Activated CD4-positive, CD25-positive, alpha-beta regulatory T cell treated with anti-CD3 and anti-CD28 coated beads, Interleukin-2, amount 50 U/mL, for 72 hours (primary cell): Measurements from ENCODE around the gene B4GALNT1.
A peak's percentile ranks its signal among the peaks of the same experiment; 100 is the strongest.
"Not testable (repeated sequence)": the region's sequence is repeated elsewhere in the genome, so short reads cannot be mapped to it uniquely, and the experiment has no call there.

Source experiments
- DNase-seq: peaks from one replicate; pipeline ENCODE4 v3.0.0; 2021

Gene B4GALNT1

DNA sequence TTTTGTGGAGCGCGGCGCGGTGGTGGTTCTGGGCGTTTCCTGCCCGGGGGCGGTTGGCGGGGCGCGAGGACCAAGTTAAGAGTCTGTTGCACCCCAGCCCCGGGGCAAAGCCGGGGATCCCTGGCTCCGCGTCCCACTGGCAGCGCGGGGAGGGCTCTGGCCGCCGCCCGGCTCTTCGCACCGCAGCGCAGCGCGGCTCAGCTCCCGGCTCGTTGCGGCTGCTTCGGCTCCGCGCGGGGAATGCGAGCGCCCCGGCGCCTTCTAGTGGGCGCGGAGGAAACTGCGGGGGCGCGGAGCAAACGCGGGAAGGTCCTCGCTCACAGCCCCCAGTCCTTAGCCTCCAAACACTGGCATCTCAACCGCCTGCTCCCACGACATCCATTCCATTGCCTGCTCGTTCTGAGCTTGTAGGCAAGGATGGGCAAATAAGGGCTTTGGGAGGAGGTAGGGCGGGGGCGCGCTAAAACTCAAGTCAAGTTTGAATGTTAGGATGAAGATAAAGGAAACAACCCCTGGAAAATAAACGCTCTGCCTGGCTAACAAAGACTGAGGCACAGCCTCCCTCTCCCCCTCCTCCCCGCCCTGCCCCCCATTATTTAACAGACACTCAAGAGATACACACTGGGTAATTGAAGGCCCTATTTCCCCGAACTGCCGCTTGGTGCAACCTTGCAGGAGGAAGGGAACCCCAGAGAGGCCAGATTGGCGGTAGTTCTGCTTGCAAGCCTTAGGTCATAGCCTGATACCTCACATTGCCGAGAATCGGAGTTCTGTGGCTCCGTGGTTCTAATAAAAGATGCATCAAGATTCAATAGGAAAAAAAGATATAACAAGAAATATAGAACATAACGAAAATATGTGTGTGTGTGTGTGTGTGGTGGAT lies at the start of gene B4GALNT1:
TSS of gene B4GALNT1 (minus strand) at position 244 of the 883 bp plus-strand sequence. CDS start 1,069 bp downstream, outside the sequence.
- DNase-seq, result peak; percentile 76

DNA sequence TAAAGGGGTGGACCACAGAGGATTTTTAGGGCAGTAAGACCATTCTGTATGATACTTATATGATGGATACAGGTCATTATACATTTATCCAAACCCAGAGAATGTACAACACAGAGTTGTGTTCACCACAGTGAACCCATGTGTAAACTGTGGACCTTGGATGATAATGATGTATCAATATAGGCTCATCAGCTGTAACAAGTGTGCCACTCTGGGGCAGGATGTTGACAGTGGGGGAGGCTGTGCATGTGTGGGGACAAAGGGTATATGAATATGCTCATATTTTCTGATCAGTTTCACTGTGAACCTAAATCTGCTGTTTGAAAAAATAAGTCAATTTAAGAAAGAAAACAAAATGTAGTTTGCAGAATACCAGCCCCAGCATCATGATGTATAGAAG lies 46.7 kb upstream of the B4GALNT1 start:
- no peak for DNase-seq

DNA sequence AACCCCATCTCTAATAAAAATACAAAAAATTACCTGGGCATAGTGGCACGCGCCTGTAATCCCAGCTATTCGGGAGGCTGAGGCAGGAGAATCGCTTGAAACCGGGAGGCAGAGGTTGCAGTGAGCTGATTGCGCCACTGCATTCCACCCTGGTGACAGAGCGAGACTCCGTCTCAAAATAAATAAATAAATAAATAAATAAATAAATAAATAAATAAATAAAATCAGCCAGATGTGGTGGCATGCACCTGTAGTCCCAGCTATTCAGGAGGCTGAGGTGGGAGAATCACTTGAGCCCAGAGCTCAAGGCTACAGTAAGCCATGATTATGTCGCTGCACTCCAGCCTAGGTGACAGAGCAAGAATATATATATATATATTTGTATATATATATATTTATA lies 44.9 kb upstream of the B4GALNT1 start:
- not testable (repeated sequence) for DNase-seq

GRCh38 chr12:57674691-57675090 lies 41.7 kb upstream of the B4GALNT1 start:
- DNase-seq, result no peak

DNA sequence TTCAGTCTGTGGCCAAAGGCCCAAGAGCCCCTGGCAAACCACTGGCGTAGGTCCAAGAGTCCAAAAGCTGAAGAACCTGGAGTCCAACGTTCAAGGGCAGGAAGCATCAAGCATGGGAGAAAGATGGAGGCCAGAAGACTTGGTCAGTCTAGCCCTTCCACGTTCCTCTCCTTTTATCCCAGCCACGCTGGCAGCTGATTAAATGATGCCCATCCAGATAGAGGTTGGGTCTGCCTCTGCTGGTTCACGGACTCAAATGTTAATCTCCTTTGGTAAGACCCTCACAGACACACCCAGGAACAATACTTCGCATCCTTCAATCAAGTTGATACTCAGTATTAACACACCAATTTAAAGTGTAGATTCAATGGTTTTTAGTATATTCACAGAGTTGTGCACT lies 39.8 kb upstream of the B4GALNT1 start:
- DNase-seq, result no peak

DNA sequence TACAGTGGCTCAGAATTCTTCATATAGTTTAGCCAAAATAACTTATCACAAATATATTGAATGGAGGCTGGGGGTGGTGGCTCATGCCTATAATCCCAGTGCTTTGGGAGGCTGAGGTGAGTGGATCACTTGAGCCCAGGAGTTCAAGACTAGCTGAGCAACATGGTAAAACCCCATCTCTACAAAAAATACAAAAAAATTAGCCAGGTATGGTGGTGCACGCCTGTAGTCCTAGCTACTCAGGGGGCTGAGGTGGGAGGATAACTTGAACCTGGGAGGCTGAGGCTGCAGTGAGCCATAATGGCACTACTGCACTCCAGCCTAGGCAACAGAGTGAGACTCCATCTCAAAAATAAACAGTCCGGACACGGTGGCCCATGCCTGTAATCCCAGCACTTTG lies 38.8 kb upstream of the B4GALNT1 start:
- DNase-seq, result not testable (repeated sequence)

DNA sequence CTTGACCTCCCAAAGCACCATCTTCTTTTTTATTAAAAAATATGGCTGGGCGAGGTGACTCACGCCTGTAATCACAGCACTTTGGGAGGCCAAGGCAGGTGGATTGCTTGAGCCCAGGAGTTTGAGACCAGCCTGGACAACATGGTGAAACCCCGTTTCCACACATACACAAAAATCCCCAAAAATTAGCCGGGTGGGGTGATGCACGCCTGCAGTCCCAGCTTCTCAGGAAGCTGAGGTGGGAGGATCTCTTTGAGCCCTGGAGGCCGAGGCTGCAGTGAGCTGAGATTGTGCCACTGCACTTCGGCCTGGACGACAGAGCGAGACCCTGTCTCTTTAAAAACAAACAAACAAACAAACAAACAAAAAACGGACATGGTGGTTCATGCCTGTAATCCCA lies 36.7 kb upstream of the B4GALNT1 start:
- DNase-seq, result not testable (repeated sequence)

- no peak for DNase-seq
Observed at GRCh38 chr12:57666897-57667296, 33.9 kb upstream of the B4GALNT1 start.

- DNase-seq, result not testable (repeated sequence)
Observed at GRCh38 chr12:57665066-57665820, 32.2 kb upstream of the B4GALNT1 start.

DNA sequence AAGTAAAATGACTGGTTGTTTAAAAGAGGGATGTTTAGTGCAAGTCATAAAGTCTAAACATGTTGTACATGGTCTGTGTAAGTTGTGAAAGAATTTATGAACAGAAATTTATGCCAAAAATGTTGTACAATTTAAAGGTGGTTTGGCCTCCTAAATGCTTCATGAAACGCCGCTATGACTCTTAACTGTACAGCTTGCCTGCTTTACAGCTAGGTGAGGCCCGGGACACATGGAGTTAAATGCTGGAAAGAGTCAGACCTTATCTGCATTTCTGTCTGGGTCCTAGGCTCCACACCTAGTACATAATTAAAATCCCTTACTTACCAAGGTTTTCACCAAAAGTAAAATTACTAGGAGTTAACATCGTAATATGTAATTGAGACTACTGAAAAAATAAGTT lies 28.4 kb upstream of the B4GALNT1 start:
- DNase-seq, result no peak

GRCh38 chr12:57658890-57659289 lies 25.9 kb upstream of the B4GALNT1 start:
- DNase-seq, result no peak

- DNase-seq, result no peak
Observed at GRCh38 chr12:57657744-57658143, 24.7 kb upstream of the B4GALNT1 start.

- DNase-seq, result not testable (repeated sequence)
Observed at GRCh38 chr12:57656408-57656807, 23.4 kb upstream of the B4GALNT1 start.

DNA sequence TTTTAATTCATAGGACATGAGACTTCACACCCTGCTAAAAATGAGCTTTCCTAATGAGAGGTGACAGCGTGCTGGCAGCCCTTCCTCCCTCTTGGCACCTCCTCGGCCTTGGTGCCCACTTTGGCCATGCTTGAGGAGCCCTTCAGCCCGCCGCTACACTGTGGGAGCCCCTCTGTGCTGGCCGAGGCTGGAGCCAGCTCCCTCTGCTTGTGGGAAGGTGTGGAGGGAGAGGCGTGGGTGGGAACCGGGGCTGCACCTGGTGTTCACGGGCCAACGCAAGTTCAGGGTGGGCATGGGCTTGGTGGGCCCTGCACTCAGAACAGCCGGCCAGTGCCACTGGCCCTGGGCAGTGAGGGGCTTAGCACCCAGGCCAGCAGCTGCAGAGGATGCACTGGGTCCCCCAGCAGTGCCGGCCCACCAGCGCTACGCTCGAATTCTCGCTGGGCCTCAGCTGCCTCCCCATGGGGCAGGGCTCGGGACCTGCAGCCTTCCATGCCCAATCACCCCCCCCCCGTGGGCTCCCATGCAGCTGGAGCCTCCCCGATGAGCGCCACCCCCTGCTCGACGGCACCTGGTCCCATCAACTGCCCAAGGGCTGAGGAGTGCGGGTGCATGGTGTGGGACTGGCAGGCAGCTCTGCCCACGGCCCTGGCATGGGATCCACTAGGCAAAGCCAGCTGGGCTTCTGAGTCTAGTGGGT lies 22.7 kb upstream of the B4GALNT1 start:
- DNase-seq, result no peak

GRCh38 chr12:57654042-57654441 lies 21.0 kb upstream of the B4GALNT1 start:
- DNase-seq, result no peak

- DNase-seq, result not testable (repeated sequence)
Observed at GRCh38 chr12:57646659-57647049, 13.7 kb upstream of the B4GALNT1 start.

DNA sequence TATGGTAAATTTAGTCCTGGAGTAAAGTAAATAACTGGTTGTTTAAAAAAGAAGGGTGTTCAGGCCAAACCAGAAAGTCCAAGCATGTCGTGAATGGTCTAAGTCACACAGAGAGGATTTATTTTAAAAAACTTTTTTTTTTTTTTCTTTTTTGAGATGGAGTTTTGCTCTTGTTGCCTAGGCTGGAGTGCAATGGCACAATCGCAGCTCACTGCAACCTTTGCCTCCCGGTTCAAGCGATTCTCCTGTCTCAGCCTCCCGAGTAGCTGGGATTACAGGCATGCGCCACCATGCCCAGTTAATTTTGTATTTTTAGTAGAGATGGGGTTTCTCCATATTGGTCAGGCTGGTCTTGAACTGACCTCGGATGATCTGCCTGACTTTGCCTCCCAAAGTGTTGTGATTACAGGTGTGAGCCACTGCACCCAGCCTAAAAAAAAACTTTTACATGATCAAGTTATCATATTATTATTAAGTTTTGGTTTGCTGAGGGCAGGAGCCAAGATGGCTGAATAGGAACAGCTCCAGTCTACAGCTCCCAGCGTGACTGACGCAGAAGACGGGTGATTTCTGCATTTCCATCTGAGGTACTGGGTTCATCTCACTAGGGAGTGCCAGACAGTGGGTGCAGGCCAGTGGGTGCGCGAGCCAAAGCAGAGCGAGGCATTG lies 13.1 kb upstream of the B4GALNT1 start:
- DNase-seq, result not testable (repeated sequence)

- no peak for DNase-seq
Observed at GRCh38 chr12:57641699-57642442, 8.9 kb upstream of the B4GALNT1 start.

DNA sequence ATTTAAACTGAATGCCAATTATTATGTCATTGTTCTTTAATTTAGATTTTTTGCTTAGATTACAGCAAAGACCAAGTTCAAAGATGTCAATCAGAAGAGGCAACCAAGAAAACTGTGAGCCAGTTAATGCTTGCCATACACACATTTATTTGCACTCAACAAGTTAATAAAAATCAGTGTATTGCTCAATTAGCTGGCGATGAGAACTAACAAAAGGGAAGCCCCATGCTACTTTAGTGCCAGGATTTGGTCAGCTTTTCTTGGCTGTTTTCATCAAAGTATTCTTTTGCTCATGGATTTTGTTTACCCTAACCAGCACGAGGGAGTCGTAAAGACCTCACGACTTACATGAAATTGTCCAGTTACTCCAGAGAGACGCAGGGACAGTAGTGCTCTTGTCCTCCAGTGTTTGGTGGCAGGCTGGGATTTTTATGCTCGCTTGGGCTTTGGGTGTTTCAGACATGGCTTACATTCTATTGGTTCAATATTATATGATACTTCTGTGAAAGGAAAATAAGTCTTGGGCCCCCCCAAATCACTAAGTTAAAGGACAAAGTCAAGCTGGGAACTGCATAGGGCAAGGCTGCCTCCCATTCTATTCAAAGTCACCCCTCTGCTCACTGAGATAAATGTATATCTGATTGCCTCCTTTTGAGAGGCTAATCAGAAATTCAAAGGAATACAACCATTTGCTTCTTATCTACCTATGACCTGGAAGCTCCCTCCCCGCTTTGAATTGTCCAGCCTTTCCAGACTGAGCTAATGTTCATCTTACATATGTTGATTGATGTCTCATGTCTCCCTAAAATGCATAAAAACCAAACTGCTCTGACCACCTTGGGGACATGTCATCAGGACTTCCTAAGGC lies 7.4 kb upstream of the B4GALNT1 start:
- DNase-seq, result no peak

DNA sequence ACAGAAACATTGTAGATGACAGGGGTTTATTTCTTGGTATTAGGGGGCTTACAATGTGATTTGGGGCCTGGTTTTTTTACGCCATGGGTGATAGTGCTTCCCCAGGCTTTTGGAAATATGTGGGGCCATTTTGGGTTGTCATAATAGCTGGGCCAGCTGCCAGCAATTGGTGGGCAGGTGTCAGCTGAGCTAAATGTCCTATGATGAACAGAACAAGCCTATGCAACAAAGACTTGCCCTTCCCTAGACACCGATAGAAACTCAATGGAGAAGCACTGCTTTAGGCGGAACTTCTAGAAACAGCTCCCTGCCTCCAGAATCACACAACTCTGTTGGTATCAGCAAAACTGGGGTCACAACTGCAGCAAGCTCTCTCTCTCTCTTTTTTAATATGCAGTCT lies 5.1 kb upstream of the B4GALNT1 start:
- no peak for DNase-seq

GRCh38 chr12:57637364-57637763 lies 4.4 kb upstream of the B4GALNT1 start:
- no peak for DNase-seq
